IMR-90 (cell line): ENCODE results near the gene CREB5.

Experiments used
- CEBPB ChIP-seq: IDR thresholded peaks from 2 replicates; pipeline ENCODE4 v1.6.1; 2012; ENCODE audit warnings: low read depth, low read length, improper control_type of control experiment
- CHD1 ChIP-seq: IDR thresholded peaks from 2 replicates; pipeline ENCODE4 v1.6.1; 2012; ENCODE audit warnings: low read depth, low read length, improper control_type of control experiment
- CTCF ChIP-seq: conservative IDR thresholded peaks from 2 replicates; pipeline ENCODE4 v1.5.1; 2012; ENCODE audit warnings: mild to moderate bottlenecking, low read depth, low read length, improper control_type of control experiment
- ELK1 ChIP-seq: fragments of 150-350 bp; IDR thresholded peaks from 2 replicates; pipeline ENCODE4 v1.6.1; 2016; ENCODE audit warnings: low read depth, mild to moderate bottlenecking, low read length, moderate library complexity, borderline replicate concordance
- FOS ChIP-seq: fragments of 150-350 bp; IDR thresholded peaks from 2 replicates; pipeline ENCODE4 v1.6.1; 2016; ENCODE audit warnings: low read depth, low read length
- MAFK ChIP-seq: IDR thresholded peaks from 2 replicates; pipeline ENCODE4 v1.6.1; 2012; ENCODE audit warnings: low read depth, low read length, improper control_type of control experiment
- MAZ ChIP-seq: IDR thresholded peaks from 2 replicates; pipeline ENCODE4 v1.6.1; 2012; ENCODE audit warnings: low read depth, mild to moderate bottlenecking, low read length, improper control_type of control experiment, moderate library complexity, borderline replicate concordance
- MXI1 ChIP-seq: IDR thresholded peaks from 2 replicates; pipeline ENCODE4 v1.6.1; 2012; ENCODE audit warnings: low read depth, mild to moderate bottlenecking, low read length, moderate library complexity, borderline replicate concordance
- POLR2A ChIP-seq: IDR thresholded peaks from 2 replicates; pipeline ENCODE4 v1.6.1; 2012; ENCODE audit warnings: mild to moderate bottlenecking, low read depth, low read length
- RAD21 ChIP-seq: IDR thresholded peaks from 2 replicates; pipeline ENCODE4 v1.6.1; 2012; ENCODE audit warnings: low read length, improper control_type of control experiment
- RFX5 ChIP-seq: IDR thresholded peaks from 2 replicates; pipeline ENCODE4 v1.8.0; 2012; ENCODE audit warnings: low read depth, mild to moderate bottlenecking, low read length, moderate library complexity
- SMC3 ChIP-seq: fragments of 150-350 bp; IDR thresholded peaks from 2 replicates; pipeline ENCODE4 v1.6.1; 2016; ENCODE audit warnings: low read depth, mild to moderate bottlenecking, antibody characterized with exemption, low read length, moderate library complexity
- USF2 ChIP-seq: fragments of 150-350 bp; IDR thresholded peaks from 2 replicates; pipeline ENCODE4 v1.6.1; 2017; ENCODE audit warnings: mild to moderate bottlenecking, antibody characterized with exemption, low read length, low read depth

- TF ChIP-seq CTCF: no peak
- no peak for TF ChIP-seq POLR2A
- no peak for TF ChIP-seq RAD21
- no peak for TF ChIP-seq ELK1
- TF ChIP-seq SMC3: no peak
- no peak for TF ChIP-seq USF2
- no peak for TF ChIP-seq MAFK
- TF ChIP-seq CEBPB: no peak
- TF ChIP-seq RFX5: no peak
- no peak for TF ChIP-seq MAZ
- TF ChIP-seq CHD1: no peak
- TF ChIP-seq MXI1: no peak
- no peak for TF ChIP-seq FOS
Observed at GRCh38 chr7:28532181-28532580, 119.9 kb downstream of the CREB5 start.
